ENCODE results near the gene FAM170B.

The FAM170B gene

GRCh38 chr10:49158915-49159314, 25.1 kb upstream of the FAM170B start:
- TF ChIP-seq ISL1 (CRISPR knock-in tag; IDR thresholded peaks at IDR 0.05) (no peak), TOX (CRISPR knock-in tag; IDR thresholded peaks at IDR 0.05; ENCODE audit: borderline replicate concordance) (no peak), ZFP3 (CRISPR knock-in tag; IDR thresholded peaks at IDR 0.05) (no peak), CSRNP3 (CRISPR knock-in tag; IDR thresholded peaks at IDR 0.05) (no peak), POU6F1 (CRISPR knock-in tag; IDR thresholded peaks at IDR 0.05; ENCODE audit: borderline replicate concordance, low read depth) (no peak), SNAI2 (CRISPR knock-in tag; IDR thresholded peaks at IDR 0.05) (no peak), TCF4 (CRISPR knock-in tag; IDR thresholded peaks at IDR 0.05; ENCODE audit: borderline replicate concordance) (no peak), PPARA (CRISPR knock-in tag; IDR thresholded peaks at IDR 0.05; ENCODE audit: borderline replicate concordance) (no peak), GLIS3 (CRISPR knock-in tag; IDR thresholded peaks at IDR 0.05) (no peak), ARNTL (CRISPR knock-in tag; IDR thresholded peaks at IDR 0.05; ENCODE audit: borderline replicate concordance, low read depth) (no peak), CREB5 (CRISPR knock-in tag; IDR thresholded peaks at IDR 0.05; ENCODE audit: low read depth) (no peak), PATZ1 (CRISPR knock-in tag; IDR thresholded peaks at IDR 0.05; ENCODE audit: borderline replicate concordance) (no peak), ZNF8 (CRISPR knock-in tag; IDR thresholded peaks at IDR 0.05) (no peak)
- ATAC-seq = no peak

GRCh38 chr10:49158404-49158803, 24.6 kb upstream of the FAM170B start:
- no peak for TF ChIP-seq ZNF8 (CRISPR knock-in tag; IDR thresholded peaks at IDR 0.05)
- no peak for ATAC-seq

- ATAC-seq = no peak
- TF ChIP-seq ARNTL (CRISPR knock-in tag; IDR thresholded peaks at IDR 0.05; ENCODE audit: borderline replicate concordance, low read depth) (no peak), POU6F1 (CRISPR knock-in tag; IDR thresholded peaks at IDR 0.05; ENCODE audit: borderline replicate concordance, low read depth) (no peak)
Observed at GRCh38 chr10:49157229-49157628, 23.4 kb upstream of the FAM170B start.

GRCh38 chr10:49154641-49155040, 20.8 kb upstream of the FAM170B start:
- no peak for ATAC-seq
- TF ChIP-seq CREB5 (CRISPR knock-in tag; IDR thresholded peaks at IDR 0.05; ENCODE audit: low read depth) (no peak), ZFP3 (CRISPR knock-in tag; IDR thresholded peaks at IDR 0.05) (no peak), ZFP30 (CRISPR knock-in tag; IDR thresholded peaks at IDR 0.05) (no peak), TSHZ2 (CRISPR knock-in tag; IDR thresholded peaks at IDR 0.05) (no peak), PATZ1 (CRISPR knock-in tag; IDR thresholded peaks at IDR 0.05; ENCODE audit: borderline replicate concordance) (no peak), GLIS3 (CRISPR knock-in tag; IDR thresholded peaks at IDR 0.05) (no peak), ZNF565 (CRISPR knock-in tag; conservative IDR thresholded peaks at IDR 0.05; ENCODE audit: low read depth) (no peak), TCF4 (CRISPR knock-in tag; IDR thresholded peaks at IDR 0.05; ENCODE audit: borderline replicate concordance) (no peak), ZNF8 (CRISPR knock-in tag; IDR thresholded peaks at IDR 0.05) (no peak), RARB (CRISPR knock-in tag; IDR thresholded peaks at IDR 0.05) (no peak), PPARA (CRISPR knock-in tag; IDR thresholded peaks at IDR 0.05; ENCODE audit: borderline replicate concordance) (no peak), OSR1 (CRISPR knock-in tag; IDR thresholded peaks at IDR 0.05) (no peak), TOX (CRISPR knock-in tag; IDR thresholded peaks at IDR 0.05; ENCODE audit: borderline replicate concordance) (no peak), BACH2 (CRISPR knock-in tag; IDR thresholded peaks at IDR 0.05; ENCODE audit: borderline replicate concordance) (no peak), CSDC2 (CRISPR knock-in tag; IDR thresholded peaks at IDR 0.05) (no peak)

Data from SK-N-SH treated with all-trans-retinoic acid at 6 μM for 48 hours (cell line).